Measurements from ENCODE around the gene RRBP1. TPM values are rescaled to one million over a fixed set of nuclear protein-coding genes. Genes with fewer than 3 reads are reported as not detected.
"Not testable (repeated sequence)": the region's sequence is repeated elsewhere in the genome, so short reads cannot be mapped to it uniquely, and the experiment has no call there.

The RRBP1 gene
- total RNA-seq, 1 donor = 122 TPM

- H3K4me3 ChIP-seq (ENCODE audit: insufficient read depth, low read length) = no peak overlapping the region
- H2AFZ ChIP-seq (ENCODE audit: low read length) = no peak overlapping the region
- H3K79me2 ChIP-seq (ENCODE audit: insufficient read depth, low read length) = peaks cover 98% of the 10 kb centered on the region
- peak overlapping the region; percentile 23 for H3K4me2 ChIP-seq (ENCODE audit: insufficient read depth, low read length)
- TF ChIP-seq, protein P1, sequence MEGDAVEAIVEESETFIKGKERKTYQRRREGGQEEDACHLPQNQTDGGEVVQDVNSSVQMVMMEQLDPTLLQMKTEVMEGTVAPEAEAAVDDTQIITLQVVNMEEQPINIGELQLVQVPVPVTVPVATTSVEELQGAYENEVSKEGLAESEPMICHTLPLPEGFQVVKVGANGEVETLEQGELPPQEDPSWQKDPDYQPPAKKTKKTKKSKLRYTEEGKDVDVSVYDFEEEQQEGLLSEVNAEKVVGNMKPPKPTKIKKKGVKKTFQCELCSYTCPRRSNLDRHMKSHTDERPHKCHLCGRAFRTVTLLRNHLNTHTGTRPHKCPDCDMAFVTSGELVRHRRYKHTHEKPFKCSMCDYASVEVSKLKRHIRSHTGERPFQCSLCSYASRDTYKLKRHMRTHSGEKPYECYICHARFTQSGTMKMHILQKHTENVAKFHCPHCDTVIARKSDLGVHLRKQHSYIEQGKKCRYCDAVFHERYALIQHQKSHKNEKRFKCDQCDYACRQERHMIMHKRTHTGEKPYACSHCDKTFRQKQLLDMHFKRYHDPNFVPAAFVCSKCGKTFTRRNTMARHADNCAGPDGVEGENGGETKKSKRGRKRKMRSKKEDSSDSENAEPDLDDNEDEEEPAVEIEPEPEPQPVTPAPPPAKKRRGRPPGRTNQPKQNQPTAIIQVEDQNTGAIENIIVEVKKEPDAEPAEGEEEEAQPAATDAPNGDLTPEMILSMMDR (IDR thresholded peaks at IDR 0.05; ENCODE audit: extremely low read depth, low read depth, low read length) = no peak
- H3K4me1 ChIP-seq (ENCODE audit: insufficient read depth, low read length) = peaks cover 59% of the 10 kb centered on the region
- peaks cover 72% of the 10 kb centered on the region for H4K20me1 ChIP-seq (ENCODE audit: insufficient read depth, low read length)
- H3K36me3 ChIP-seq (ENCODE audit: insufficient read depth, low read length) = peaks cover 39% of the 10 kb centered on the region
- no peaks in the 10 kb centered on the region for H3K27me3 ChIP-seq (ENCODE audit: insufficient read depth, low read length)
- DNase-seq (ENCODE audit: insufficient read length, low spot score, missing footprints) = peak; percentile 49
- no peaks in the 10 kb centered on the region for H3K9me3 ChIP-seq (ENCODE audit: low read depth, low read length)
- H3K27ac ChIP-seq (ENCODE audit: low read depth, low read length) = peak overlapping the region; percentile 99
These were observed 21.4 kb downstream of the RRBP1 start for GRCh38 chr20:17660667-17661066.

DNA sequence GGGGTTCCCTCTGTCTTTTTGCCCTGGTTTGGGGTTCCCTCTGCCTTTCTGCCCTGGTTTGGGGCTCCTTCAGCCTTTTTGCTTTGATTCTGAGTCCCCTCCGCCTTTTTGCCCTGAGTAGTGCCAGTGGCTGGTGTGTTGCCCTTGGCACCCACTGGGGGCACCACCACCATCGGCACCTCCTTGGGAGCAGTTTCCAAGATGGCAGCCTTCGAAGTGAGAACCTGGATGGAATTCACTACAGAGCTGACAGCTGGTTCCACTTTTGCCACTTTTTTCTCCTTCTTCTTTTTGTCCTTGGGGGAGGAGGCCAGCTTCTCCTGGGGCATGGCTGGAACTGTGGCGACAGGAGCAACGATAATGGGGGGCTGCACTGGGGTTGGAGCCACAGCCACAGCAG lies 22.2 kb downstream of the RRBP1 start:
- Histone ChIP-seq H3K4me1 (ENCODE audit: insufficient read depth, low read length) (peaks cover 58% of the 10 kb centered on the region), H3K4me3 (ENCODE audit: insufficient read depth, low read length) (no peak overlapping the region), H3K36me3 (ENCODE audit: insufficient read depth, low read length) (peaks cover 46% of the 10 kb centered on the region), H3K79me2 (ENCODE audit: insufficient read depth, low read length) (peaks cover 97% of the 10 kb centered on the region), H3K27ac (ENCODE audit: low read depth, low read length) (peak overlapping the region; percentile 99), H3K4me2 (ENCODE audit: insufficient read depth, low read length) (no peak overlapping the region), H3K27me3 (ENCODE audit: insufficient read depth, low read length) (no peaks in the 10 kb centered on the region), H3K9me3 (ENCODE audit: low read depth, low read length) (no peaks in the 10 kb centered on the region), H2AFZ (ENCODE audit: low read length) (no peak overlapping the region), H4K20me1 (ENCODE audit: insufficient read depth, low read length) (peaks cover 79% of the 10 kb centered on the region)
- TF ChIP-seq, protein P1 (IDR thresholded peaks at IDR 0.05; ENCODE audit: extremely low read depth, low read depth, low read length) = peak; percentile 11
- no peak for DNase-seq (ENCODE audit: insufficient read length, low spot score, missing footprints)

DNA sequence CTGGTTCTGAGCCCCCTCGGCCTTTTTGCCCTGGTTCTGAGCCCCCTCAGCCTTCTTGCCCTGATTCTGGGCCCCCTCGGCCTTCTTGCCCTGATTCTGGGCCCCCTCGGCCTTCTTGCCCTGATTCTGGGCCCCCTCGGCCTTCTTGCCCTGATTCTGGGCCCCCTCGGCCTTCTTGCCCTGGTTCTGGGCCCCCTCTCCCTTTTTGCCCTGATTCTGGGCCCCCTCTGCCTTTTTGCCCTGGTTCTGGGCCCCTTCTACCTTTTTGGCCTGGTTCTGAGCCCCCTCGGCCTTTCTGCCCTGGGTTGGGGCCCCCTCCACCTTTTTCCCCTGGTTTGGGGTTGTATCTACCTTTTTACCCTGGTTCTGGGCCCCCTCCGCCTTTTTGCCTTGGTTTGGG lies 22.7 kb downstream of the RRBP1 start:
- Histone ChIP-seq H3K79me2 (ENCODE audit: insufficient read depth, low read length) (peaks cover 97% of the 10 kb centered on the region), H4K20me1 (ENCODE audit: insufficient read depth, low read length) (peaks cover 80% of the 10 kb centered on the region), H3K36me3 (ENCODE audit: insufficient read depth, low read length) (peaks cover 50% of the 10 kb centered on the region), H3K27ac (ENCODE audit: low read depth, low read length) (peak overlapping the region; percentile 99), H3K4me1 (ENCODE audit: insufficient read depth, low read length) (peaks cover 58% of the 10 kb centered on the region)
- DNase-seq (ENCODE audit: insufficient read length, low spot score, missing footprints); H3K27me3 ChIP-seq (ENCODE audit: insufficient read depth, low read length); H3K4me2 ChIP-seq (ENCODE audit: insufficient read depth, low read length); H2AFZ ChIP-seq (ENCODE audit: low read length); H3K4me3 ChIP-seq (ENCODE audit: insufficient read depth, low read length); H3K9me3 ChIP-seq (ENCODE audit: low read depth, low read length): not testable (repeated sequence)

- Histone ChIP-seq H3K27ac (ENCODE audit: low read depth, low read length) (peak overlapping the region; percentile 33), H3K9me3 (ENCODE audit: low read depth, low read length) (no peaks in the 10 kb centered on the region), H4K20me1 (ENCODE audit: insufficient read depth, low read length) (peaks cover 81% of the 10 kb centered on the region), H3K4me2 (ENCODE audit: insufficient read depth, low read length) (no peak overlapping the region), H3K36me3 (ENCODE audit: insufficient read depth, low read length) (peaks cover 57% of the 10 kb centered on the region), H3K4me3 (ENCODE audit: insufficient read depth, low read length) (no peak overlapping the region), H3K4me1 (ENCODE audit: insufficient read depth, low read length) (peaks cover 51% of the 10 kb centered on the region), H2AFZ (ENCODE audit: low read length) (no peak overlapping the region), H3K79me2 (ENCODE audit: insufficient read depth, low read length) (peaks cover 97% of the 10 kb centered on the region), H3K27me3 (ENCODE audit: insufficient read depth, low read length) (no peaks in the 10 kb centered on the region)
- no peak for DNase-seq (ENCODE audit: insufficient read length, low spot score, missing footprints)
- TF ChIP-seq, protein P1 (IDR thresholded peaks at IDR 0.05; ENCODE audit: extremely low read depth, low read depth, low read length) = no peak
These were observed 23.4 kb downstream of the RRBP1 start for GRCh38 chr20:17658648-17658993.
